ENCODE results near the gene MIF4GD.
"Not testable (repeated sequence)": the region's sequence is repeated elsewhere in the genome, so short reads cannot be mapped to it uniquely, and the experiment has no call there.

DNA sequence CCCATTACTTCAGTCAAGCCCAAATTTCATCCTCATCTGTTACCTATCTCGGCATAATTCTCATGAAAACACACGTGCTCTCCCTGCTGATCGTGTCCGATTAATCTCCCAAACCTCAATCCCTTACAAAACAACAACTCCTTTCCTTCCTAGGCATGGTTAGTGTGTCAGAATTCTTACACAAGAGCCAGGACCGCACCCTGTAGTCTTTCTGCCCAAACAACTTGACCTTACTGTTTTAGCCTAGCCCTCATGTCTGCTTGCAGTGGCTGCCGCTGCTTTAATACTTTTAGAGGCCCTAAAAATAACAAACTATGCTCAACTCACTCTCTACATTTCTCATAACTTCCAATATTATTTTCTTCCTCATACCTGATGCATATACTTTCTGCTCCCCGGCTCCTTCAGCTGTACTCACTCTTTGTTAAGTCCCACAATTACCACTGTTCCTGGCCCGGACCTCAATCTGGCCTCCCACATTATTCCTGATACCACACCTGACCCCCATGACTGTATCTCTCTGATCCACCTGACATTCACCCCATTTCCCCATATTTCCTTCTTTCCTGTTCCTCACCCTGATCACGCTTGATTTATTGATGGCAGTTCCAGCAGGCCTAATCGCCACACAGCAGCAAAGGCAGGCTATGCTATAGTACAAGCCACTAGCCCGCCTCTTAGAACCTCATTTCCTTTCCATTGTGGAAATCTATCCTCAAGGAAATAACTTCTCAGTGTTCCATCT is 14.9 kb downstream of the MIF4GD start:
- not testable (repeated sequence) for TF ChIP-seq EHMT2 (IDR thresholded peaks at IDR 0.05); ZNF12 (CRISPR knock-in tag; IDR thresholded peaks at IDR 0.05); PHF8 (IDR thresholded peaks at IDR 0.05; ENCODE audit: borderline replicate concordance, low read length); RUNX1 (IDR thresholded peaks at IDR 0.05; ENCODE audit: low read depth); GTF2A2 (tag; IDR thresholded peaks at IDR 0.05); NFYB (IDR thresholded peaks at IDR 0.05; ENCODE audit: extremely low read depth, insufficient read length); SMARCA5 (IDR thresholded peaks at IDR 0.05); GTF2F1 (IDR thresholded peaks at IDR 0.05; ENCODE audit: low read depth, low read length); PHB2 (IDR thresholded peaks at IDR 0.05; ENCODE audit: low read depth); SIN3A (IDR thresholded peaks at IDR 0.05; ENCODE audit: borderline replicate concordance in 2 of 2, control insufficient read depth in 1 of 2, low read depth in 2 of 2, low read length in 2 of 2)
- TF ChIP-seq, protein P1, sequence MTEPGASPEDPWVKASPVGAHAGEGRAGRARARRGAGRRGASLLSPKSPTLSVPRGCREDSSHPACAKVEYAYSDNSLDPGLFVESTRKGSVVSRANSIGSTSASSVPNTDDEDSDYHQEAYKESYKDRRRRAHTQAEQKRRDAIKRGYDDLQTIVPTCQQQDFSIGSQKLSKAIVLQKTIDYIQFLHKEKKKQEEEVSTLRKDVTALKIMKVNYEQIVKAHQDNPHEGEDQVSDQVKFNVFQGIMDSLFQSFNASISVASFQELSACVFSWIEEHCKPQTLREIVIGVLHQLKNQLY (CRISPR knock-in tag; conservative IDR thresholded peaks at IDR 0.05): not testable (repeated sequence)
- TF ChIP-seq, protein P2, sequence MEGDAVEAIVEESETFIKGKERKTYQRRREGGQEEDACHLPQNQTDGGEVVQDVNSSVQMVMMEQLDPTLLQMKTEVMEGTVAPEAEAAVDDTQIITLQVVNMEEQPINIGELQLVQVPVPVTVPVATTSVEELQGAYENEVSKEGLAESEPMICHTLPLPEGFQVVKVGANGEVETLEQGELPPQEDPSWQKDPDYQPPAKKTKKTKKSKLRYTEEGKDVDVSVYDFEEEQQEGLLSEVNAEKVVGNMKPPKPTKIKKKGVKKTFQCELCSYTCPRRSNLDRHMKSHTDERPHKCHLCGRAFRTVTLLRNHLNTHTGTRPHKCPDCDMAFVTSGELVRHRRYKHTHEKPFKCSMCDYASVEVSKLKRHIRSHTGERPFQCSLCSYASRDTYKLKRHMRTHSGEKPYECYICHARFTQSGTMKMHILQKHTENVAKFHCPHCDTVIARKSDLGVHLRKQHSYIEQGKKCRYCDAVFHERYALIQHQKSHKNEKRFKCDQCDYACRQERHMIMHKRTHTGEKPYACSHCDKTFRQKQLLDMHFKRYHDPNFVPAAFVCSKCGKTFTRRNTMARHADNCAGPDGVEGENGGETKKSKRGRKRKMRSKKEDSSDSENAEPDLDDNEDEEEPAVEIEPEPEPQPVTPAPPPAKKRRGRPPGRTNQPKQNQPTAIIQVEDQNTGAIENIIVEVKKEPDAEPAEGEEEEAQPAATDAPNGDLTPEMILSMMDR (IDR thresholded peaks at IDR 0.05 in 2 of 3, conservative IDR thresholded peaks at IDR 0.05 in 1 of 3; ENCODE audit: insufficient read depth in 2 of 3, low read depth in 1 of 3, low read length in 3 of 3): not testable (repeated sequence)
- TF ChIP-seq, protein P3, sequence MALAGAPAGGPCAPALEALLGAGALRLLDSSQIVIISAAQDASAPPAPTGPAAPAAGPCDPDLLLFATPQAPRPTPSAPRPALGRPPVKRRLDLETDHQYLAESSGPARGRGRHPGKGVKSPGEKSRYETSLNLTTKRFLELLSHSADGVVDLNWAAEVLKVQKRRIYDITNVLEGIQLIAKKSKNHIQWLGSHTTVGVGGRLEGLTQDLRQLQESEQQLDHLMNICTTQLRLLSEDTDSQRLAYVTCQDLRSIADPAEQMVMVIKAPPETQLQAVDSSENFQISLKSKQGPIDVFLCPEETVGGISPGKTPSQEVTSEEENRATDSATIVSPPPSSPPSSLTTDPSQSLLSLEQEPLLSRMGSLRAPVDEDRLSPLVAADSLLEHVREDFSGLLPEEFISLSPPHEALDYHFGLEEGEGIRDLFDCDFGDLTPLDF (CRISPR knock-in tag; IDR thresholded peaks at IDR 0.05): not testable (repeated sequence)

Measured in K562 (cell line).